ENCODE data around the gene ASAP2.

GRCh38 chr2:9203876-9204275 lies 2.7 kb upstream of the ASAP2 start:
- TF ChIP-seq CTCF (IDR thresholded peaks at IDR 0.05) (no peak), POLR2A (IDR thresholded peaks at IDR 0.05) (no peak)
